ENCODE results near the gene ZHX3.

GRCh38 chr20:41272339-41272738 is 45.2 kb downstream of the ZHX3 start:
- TF ChIP-seq CTCF (IDR thresholded peaks at IDR 0.05; ENCODE audit: insufficient read depth, low read length) (no peak), POLR2AphosphoS5 (IDR thresholded peaks at IDR 0.05; ENCODE audit: low read depth) (no peak)
